HepG2 (cell line): ENCODE results near the gene KRT33A.

Experiments used
- GPN1 ChIP-seq: sonication (generic); formaldehyde crosslinking; IDR thresholded peaks from 2 replicates; pipeline ENCODE4 v1.5.1; 2020; ENCODE audit warnings: missing genetic modification reagents, borderline replicate concordance
- HNRNPH1 ChIP-seq: fragments of 200-400 bp; formaldehyde crosslinking; optimal IDR thresholded peaks from 2 replicates; pipeline ENCODE3; 2017; ENCODE audit warnings: mild to moderate bottlenecking, low read depth, low read length
- KLF6 ChIP-seq: IDR thresholded peaks from 2 replicates; pipeline ENCODE4 v1.8.0; 2016; ENCODE audit warnings: missing biosample characterization, missing genetic modification reagents
- MED13 ChIP-seq: sonication (generic); formaldehyde crosslinking; IDR thresholded peaks from 2 replicates; pipeline ENCODE4 v1.5.0; 2020; ENCODE audit warnings: missing genetic modification reagents
- YY1 ChIP-seq: IDR thresholded peaks from 2 replicates; pipeline ENCODE4 v1.6.1; 2011; ENCODE audit warnings: low read length, low read depth, moderate library complexity, mild to moderate bottlenecking; ENCODE audit not compliant: insufficient read depth, insufficient replicate concordance
- ZNF510 ChIP-seq: sonication (generic); formaldehyde crosslinking; IDR thresholded peaks from 2 replicates; pipeline ENCODE4 v1.4.0; 2020; ENCODE audit warnings: low read depth, mild to moderate bottlenecking, missing genetic modification reagents
- ZSCAN12 ChIP-seq: sonication (generic); formaldehyde crosslinking; IDR thresholded peaks from 2 replicates; pipeline ENCODE4 v1.9.0; 2021; ENCODE audit warnings: mild to moderate bottlenecking, missing genetic modification reagents
- TF ChIP-seq, protein P1 (sequence below): sonication (generic); formaldehyde crosslinking; IDR thresholded peaks from 2 replicates; pipeline ENCODE4 v1.4.0; 2020; ENCODE audit warnings: missing genetic modification reagents
- TF ChIP-seq, protein P2 (sequence below): sonication (generic); formaldehyde crosslinking; IDR thresholded peaks from 2 replicates; pipeline ENCODE4 v1.5.0; 2020; ENCODE audit warnings: mild to moderate bottlenecking, missing genetic modification reagents, moderate library complexity
- TF ChIP-seq, protein P3 (sequence below), 2 experiments: IDR thresholded peaks; 2 replicates each; pipeline ENCODE4 v1.6.1; 2011 to 2012; ENCODE audit warnings: low read length in 2 of 2, borderline replicate concordance in 1 of 2, low read depth in 1 of 2, mild to moderate bottlenecking in 1 of 2, moderate library complexity in 1 of 2

DNA sequence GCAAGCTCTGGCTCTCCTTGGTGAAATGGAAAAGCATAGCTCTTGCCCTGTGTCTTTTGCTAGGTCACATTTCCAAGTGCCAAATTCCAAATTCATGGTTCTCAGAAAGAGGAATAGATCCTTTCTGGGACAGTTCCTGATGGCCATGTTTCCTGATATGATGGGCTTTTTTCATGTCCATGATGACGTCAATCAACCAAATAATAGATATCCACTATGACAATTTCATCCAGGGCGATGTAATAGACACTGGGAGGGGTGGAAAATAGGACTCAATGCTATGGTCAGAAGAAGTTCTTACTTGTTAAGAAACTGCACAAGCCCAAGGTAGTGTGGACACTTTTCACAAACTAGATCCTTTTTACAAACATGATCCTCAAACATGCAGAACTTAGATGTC, 549 bp upstream of the KRT33A start:
- TF ChIP-seq, protein P1, sequence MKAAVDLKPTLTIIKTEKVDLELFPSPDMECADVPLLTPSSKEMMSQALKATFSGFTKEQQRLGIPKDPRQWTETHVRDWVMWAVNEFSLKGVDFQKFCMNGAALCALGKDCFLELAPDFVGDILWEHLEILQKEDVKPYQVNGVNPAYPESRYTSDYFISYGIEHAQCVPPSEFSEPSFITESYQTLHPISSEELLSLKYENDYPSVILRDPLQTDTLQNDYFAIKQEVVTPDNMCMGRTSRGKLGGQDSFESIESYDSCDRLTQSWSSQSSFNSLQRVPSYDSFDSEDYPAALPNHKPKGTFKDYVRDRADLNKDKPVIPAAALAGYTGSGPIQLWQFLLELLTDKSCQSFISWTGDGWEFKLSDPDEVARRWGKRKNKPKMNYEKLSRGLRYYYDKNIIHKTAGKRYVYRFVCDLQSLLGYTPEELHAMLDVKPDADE (CRISPR knock-in tag) = no peak
- TF ChIP-seq ZNF510 (CRISPR knock-in tag) (no peak), HNRNPH1 (no peak), MED13 (CRISPR knock-in tag) (no peak), GPN1 (no peak), ZSCAN12 (CRISPR knock-in tag) (no peak), KLF6 (CRISPR knock-in tag) (no peak), YY1 (no peak)
- TF ChIP-seq, protein P2, sequence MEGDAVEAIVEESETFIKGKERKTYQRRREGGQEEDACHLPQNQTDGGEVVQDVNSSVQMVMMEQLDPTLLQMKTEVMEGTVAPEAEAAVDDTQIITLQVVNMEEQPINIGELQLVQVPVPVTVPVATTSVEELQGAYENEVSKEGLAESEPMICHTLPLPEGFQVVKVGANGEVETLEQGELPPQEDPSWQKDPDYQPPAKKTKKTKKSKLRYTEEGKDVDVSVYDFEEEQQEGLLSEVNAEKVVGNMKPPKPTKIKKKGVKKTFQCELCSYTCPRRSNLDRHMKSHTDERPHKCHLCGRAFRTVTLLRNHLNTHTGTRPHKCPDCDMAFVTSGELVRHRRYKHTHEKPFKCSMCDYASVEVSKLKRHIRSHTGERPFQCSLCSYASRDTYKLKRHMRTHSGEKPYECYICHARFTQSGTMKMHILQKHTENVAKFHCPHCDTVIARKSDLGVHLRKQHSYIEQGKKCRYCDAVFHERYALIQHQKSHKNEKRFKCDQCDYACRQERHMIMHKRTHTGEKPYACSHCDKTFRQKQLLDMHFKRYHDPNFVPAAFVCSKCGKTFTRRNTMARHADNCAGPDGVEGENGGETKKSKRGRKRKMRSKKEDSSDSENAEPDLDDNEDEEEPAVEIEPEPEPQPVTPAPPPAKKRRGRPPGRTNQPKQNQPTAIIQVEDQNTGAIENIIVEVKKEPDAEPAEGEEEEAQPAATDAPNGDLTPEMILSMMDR (CRISPR knock-in tag) = no peak
- TF ChIP-seq, protein P3, sequence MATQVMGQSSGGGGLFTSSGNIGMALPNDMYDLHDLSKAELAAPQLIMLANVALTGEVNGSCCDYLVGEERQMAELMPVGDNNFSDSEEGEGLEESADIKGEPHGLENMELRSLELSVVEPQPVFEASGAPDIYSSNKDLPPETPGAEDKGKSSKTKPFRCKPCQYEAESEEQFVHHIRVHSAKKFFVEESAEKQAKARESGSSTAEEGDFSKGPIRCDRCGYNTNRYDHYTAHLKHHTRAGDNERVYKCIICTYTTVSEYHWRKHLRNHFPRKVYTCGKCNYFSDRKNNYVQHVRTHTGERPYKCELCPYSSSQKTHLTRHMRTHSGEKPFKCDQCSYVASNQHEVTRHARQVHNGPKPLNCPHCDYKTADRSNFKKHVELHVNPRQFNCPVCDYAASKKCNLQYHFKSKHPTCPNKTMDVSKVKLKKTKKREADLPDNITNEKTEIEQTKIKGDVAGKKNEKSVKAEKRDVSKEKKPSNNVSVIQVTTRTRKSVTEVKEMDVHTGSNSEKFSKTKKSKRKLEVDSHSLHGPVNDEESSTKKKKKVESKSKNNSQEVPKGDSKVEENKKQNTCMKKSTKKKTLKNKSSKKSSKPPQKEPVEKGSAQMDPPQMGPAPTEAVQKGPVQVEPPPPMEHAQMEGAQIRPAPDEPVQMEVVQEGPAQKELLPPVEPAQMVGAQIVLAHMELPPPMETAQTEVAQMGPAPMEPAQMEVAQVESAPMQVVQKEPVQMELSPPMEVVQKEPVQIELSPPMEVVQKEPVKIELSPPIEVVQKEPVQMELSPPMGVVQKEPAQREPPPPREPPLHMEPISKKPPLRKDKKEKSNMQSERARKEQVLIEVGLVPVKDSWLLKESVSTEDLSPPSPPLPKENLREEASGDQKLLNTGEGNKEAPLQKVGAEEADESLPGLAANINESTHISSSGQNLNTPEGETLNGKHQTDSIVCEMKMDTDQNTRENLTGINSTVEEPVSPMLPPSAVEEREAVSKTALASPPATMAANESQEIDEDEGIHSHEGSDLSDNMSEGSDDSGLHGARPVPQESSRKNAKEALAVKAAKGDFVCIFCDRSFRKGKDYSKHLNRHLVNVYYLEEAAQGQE (IDR thresholded peaks at IDR 0.05; ENCODE audit: borderline replicate concordance in 1 of 2, low read depth in 1 of 2, low read length in 2 of 2) = no peak
